Natural killer cell treated with Interleukin-12 subunit alpha and Interleukin-12 subunit beta and Interleukin-15 and Interleukin-18, amount 100 ng/mL, for 72 hours (primary cell): ENCODE data around the gene ZNF26. TPM values are rescaled to one million over a fixed set of nuclear protein-coding genes. Genes with fewer than 3 reads are reported as not detected.
"Not testable (repeated sequence)": the region's sequence is repeated elsewhere in the genome, so short reads cannot be mapped to it uniquely, and the experiment has no call there.

Experiments used
- ATAC-seq, 2 donors: fragments of 150-1000 bp; cut with Tn5 transposase in 1 of 2; sonication (Bioruptor Pico), chemical (Tn5 transposase) in 1 of 2; 2 replicates each; pipeline ENCODE4 v1.10.0; 2021
- DNase-seq: peaks from one replicate; pipeline ENCODE4 v3.0.0; 2022; ENCODE audit warnings: low spot score
- H3K27ac Mint-ChIP-seq, 2 donors: 1 replicate in 1 of 2; 2 replicates in 1 of 2; pipeline ENCODE4 v1.8.0; 2022; ENCODE audit warnings: mixed read lengths in 2 of 2, mild to moderate bottlenecking in 1 of 2, moderate library complexity in 1 of 2
- H3K27me3 Mint-ChIP-seq, 2 donors: 1 replicate in 1 of 2; 2 replicates in 1 of 2; pipeline ENCODE4 v1.8.0; 2022; ENCODE audit warnings: mixed read lengths in 2 of 2
- H3K36me3 Mint-ChIP-seq: one replicate; pipeline ENCODE4 v1.8.0; 2022; ENCODE audit warnings: mixed read lengths
- H3K4me1 Mint-ChIP-seq, 2 donors: 1 replicate in 1 of 2; 2 replicates in 1 of 2; pipeline ENCODE4 v1.8.0; 2022; ENCODE audit warnings: low read depth in 2 of 2, mixed read lengths in 2 of 2, mild to moderate bottlenecking in 1 of 2
- H3K4me3 Mint-ChIP-seq: one replicate; pipeline ENCODE4 v1.8.0; 2022; ENCODE audit warnings: mixed read lengths
- H3K9me3 Mint-ChIP-seq: 2 replicates; pipeline ENCODE4 v1.8.0; 2022; ENCODE audit warnings: mixed read lengths
- total RNA-seq, 2 donors: library from RNA; stranded (reverse); gene quantifications; one replicate each; pipeline ENCODE4 v1.2.3, GENCODE V29; 2022

ZNF26 gene
- total RNA-seq, 2 donors from 2014 or later, result 24.1 to 27.3 TPM

GRCh38 chr12:132967736-132968135 is 18.4 kb upstream of the ZNF26 start:
- ATAC-seq (no peak), DNase-seq (no peak)
- no peaks in the 10 kb centered on the region for H3K4me1 Mint-ChIP-seq
- H3K9me3 Mint-ChIP-seq, result peaks cover 3% of the 10 kb centered on the region
- H3K27me3 Mint-ChIP-seq, result peaks cover 2 to 3% of the 10 kb centered on the region in 2 donors
- no peak overlapping the region for H3K4me3 Mint-ChIP-seq
- no peak overlapping the region for H3K27ac Mint-ChIP-seq
- H3K36me3 Mint-ChIP-seq, result peaks cover 18% of the 10 kb centered on the region

GRCh38 chr12:132972374-132972773 is 13.8 kb upstream of the ZNF26 start:
- Mint-ChIP-seq H3K36me3 (peaks cover 31% of the 10 kb centered on the region), H3K27me3 (peaks cover 10 to 21% of the 10 kb centered on the region in 2 donors), H3K9me3 (peaks cover 13% of the 10 kb centered on the region), H3K4me1 (no peaks in the 10 kb centered on the region), H3K4me3 (no peak overlapping the region), H3K27ac (no peak overlapping the region)
- no peak for DNase-seq
- ATAC-seq, result no peak

GRCh38 chr12:132976870-132977269 is 9.3 kb upstream of the ZNF26 start:
- Mint-ChIP-seq H3K27me3 (peaks cover 22 to 28% of the 10 kb centered on the region in 2 donors), H3K36me3 (peaks cover 38% of the 10 kb centered on the region), H3K9me3 (peaks cover 13% of the 10 kb centered on the region)
- not testable (repeated sequence) for H3K4me1 Mint-ChIP-seq, DNase-seq, H3K4me3 Mint-ChIP-seq, ATAC-seq, H3K27ac Mint-ChIP-seq

- H3K9me3 Mint-ChIP-seq, result peaks cover 4% of the 10 kb centered on the region
- ATAC-seq (no peak), DNase-seq (no peak)
- peaks cover 3 to 7% of the 10 kb centered on the region in 2 donors for H3K27me3 Mint-ChIP-seq
- H3K27ac Mint-ChIP-seq, result peak overlapping the region; percentile 92 to 94
- peak overlapping the region; percentile 83 for H3K4me3 Mint-ChIP-seq
- peaks cover 46% of the 10 kb centered on the region for H3K36me3 Mint-ChIP-seq
- peaks cover 28 to 31% of the 10 kb centered on the region in 2 donors for H3K4me1 Mint-ChIP-seq
These were observed 688 bp downstream of the ZNF26 start for GRCh38 chr12:132986885-132987225.

GRCh38 chr12:132998741-132999140 is 12.6 kb downstream of the ZNF26 start:
- H3K9me3 Mint-ChIP-seq, result peaks cover 18% of the 10 kb centered on the region
- no peak overlapping the region for H3K4me3 Mint-ChIP-seq
- H3K27ac Mint-ChIP-seq, result no peak overlapping the region
- no peak for ATAC-seq
- no peaks in the 10 kb centered on the region for H3K27me3 Mint-ChIP-seq
- DNase-seq, result no peak
- peaks cover 61% of the 10 kb centered on the region for H3K36me3 Mint-ChIP-seq
- peaks cover 8 to 26% of the 10 kb centered on the region in 2 donors for H3K4me1 Mint-ChIP-seq

GRCh38 chr12:133010657-133011297 is 24.6 kb downstream of the ZNF26 start:
- peaks cover 32% of the 10 kb centered on the region for H3K9me3 Mint-ChIP-seq
- ATAC-seq (no peak), DNase-seq (no peak)
- H3K4me3 Mint-ChIP-seq, result no peak overlapping the region
- peaks cover 0 to 6% of the 10 kb centered on the region in 2 donors for H3K4me1 Mint-ChIP-seq
- no peaks in the 10 kb centered on the region for H3K27me3 Mint-ChIP-seq
- no peak overlapping the region for H3K27ac Mint-ChIP-seq
- peaks cover 63% of the 10 kb centered on the region for H3K36me3 Mint-ChIP-seq

GRCh38 chr12:133023566-133023965 is 37.4 kb downstream of the ZNF26 start:
- Mint-ChIP-seq H3K4me3 (no peak overlapping the region), H3K4me1 (no peaks in the 10 kb centered on the region), H3K27ac (no peak overlapping the region), H3K9me3 (peaks cover 35% of the 10 kb centered on the region), H3K36me3 (peaks cover 46% of the 10 kb centered on the region), H3K27me3 (no peaks in the 10 kb centered on the region)
- no peak for DNase-seq
- no peak for ATAC-seq

- Mint-ChIP-seq H3K27ac (no peak overlapping the region), H3K9me3 (peaks cover 26% of the 10 kb centered on the region)
These were observed 40.8 kb downstream of the ZNF26 start for GRCh38 chr12:133026996-133027395.

GRCh38 chr12:133037207-133038005 is 51.2 kb downstream of the ZNF26 start, which contains the start of gene ZNF84:
ZNF84 (plus strand) TSS chr12:133037509; CDS start chr12:133041468, 3,959 bp downstream.
- H3K9me3 Mint-ChIP-seq, result peaks cover 26% of the 10 kb centered on the region

More at GRCh38 chr12:133026996-133027395, 40.8 kb downstream of the ZNF26 start:
- Mint-ChIP-seq H3K4me3 (no peak overlapping the region), H3K4me1 (no peaks in the 10 kb centered on the region), H3K36me3 (peaks cover 31% of the 10 kb centered on the region), H3K27me3 (no peaks in the 10 kb centered on the region)
- DNase-seq (no peak), ATAC-seq (no peak)

GRCh38 chr12:133038118-133038709 is 52.0 kb downstream of the ZNF26 start:
- Mint-ChIP-seq H3K27me3 (peaks cover 8 to 9% of the 10 kb centered on the region in 2 donors), H3K36me3 (peaks cover 66% of the 10 kb centered on the region), H3K4me3 (peak overlapping the region; percentile 93), H3K9me3 (peaks cover 26% of the 10 kb centered on the region), H3K27ac (peak overlapping the region; percentile 88 to 90), H3K4me1 (peaks cover 0 to 3% of the 10 kb centered on the region in 2 donors)
- DNase-seq (no peak), ATAC-seq (no peak)

More at GRCh38 chr12:133037207-133038005, 51.2 kb downstream of the ZNF26 start, which contains the start of gene ZNF84:
- Mint-ChIP-seq H3K36me3 (peaks cover 57% of the 10 kb centered on the region), H3K4me3 (peak within 1 kb of the TSS; percentile 93), H3K27me3 (peaks cover 8 to 9% of the 10 kb centered on the region in 2 donors), H3K4me1 (peaks cover 0 to 3% of the 10 kb centered on the region in 2 donors), H3K27ac (peak within 1 kb of the TSS; percentile 88 to 90)
- ATAC-seq (peak; percentile 95 to 97), DNase-seq (peak; percentile 98)

GRCh38 chr12:133046698-133047097 is 60.5 kb downstream of the ZNF26 start:
- ATAC-seq (no peak), DNase-seq (no peak)
- Mint-ChIP-seq H3K36me3 (peaks cover 88% of the 10 kb centered on the region), H3K4me3 (no peak overlapping the region), H3K27ac (no peak overlapping the region), H3K4me1 (peaks cover 0 to 2% of the 10 kb centered on the region in 2 donors), H3K27me3 (no peaks in the 10 kb centered on the region), H3K9me3 (peaks cover 29% of the 10 kb centered on the region)

- Mint-ChIP-seq H3K9me3 (peaks cover 25% of the 10 kb centered on the region), H3K27ac (peak overlapping the region in 1 of 2 donors; percentile 75), H3K4me1 (peaks cover 0 to 4% of the 10 kb centered on the region in 2 donors), H3K27me3 (no peaks in the 10 kb centered on the region), H3K4me3 (no peak overlapping the region), H3K36me3 (peaks cover 63% of the 10 kb centered on the region)
- DNase-seq (no peak), ATAC-seq (no peak)
These were observed 71.3 kb downstream of the ZNF26 start for GRCh38 chr12:133057446-133057845.

GRCh38 chr12:133058203-133059113 is 72.3 kb downstream of the ZNF26 start:
- ATAC-seq, result no peak
- Mint-ChIP-seq H3K9me3 (peaks cover 27% of the 10 kb centered on the region), H3K27ac (no peak overlapping the region), H3K27me3 (no peaks in the 10 kb centered on the region), H3K36me3 (peaks cover 63% of the 10 kb centered on the region), H3K4me3 (no peak overlapping the region), H3K4me1 (peaks cover 0 to 4% of the 10 kb centered on the region in 2 donors)
- DNase-seq, result no peak
